ENCODE results near the gene NELFB.
"Not testable (repeated sequence)": the region's sequence is repeated elsewhere in the genome, so short reads cannot be mapped to it uniquely, and the experiment has no call there.

Gene NELFB

GRCh38 chr9:137242269-137243203, 12.6 kb upstream of the NELFB start:
- peak overlapping the region; percentile 100 for H3K4me3 ChIP-seq (ENCODE audit: low read depth, low read length, poor library complexity, severe bottlenecking)
- no peaks in the 10 kb centered on the region for H3F3A ChIP-seq (ENCODE audit: insufficient read depth, low read length)
- no peak overlapping the region for H3K27ac ChIP-seq (ENCODE audit: low read depth, low read length, poor library complexity, severe bottlenecking)
- peaks cover 30% of the 10 kb centered on the region for H3K4me1 ChIP-seq (ENCODE audit: insufficient read depth, low read length, severe bottlenecking)
- H3K9me2 ChIP-seq (ENCODE audit: low read depth, low read length) = no peaks in the 10 kb centered on the region
- peaks cover 28% of the 10 kb centered on the region for H3K36me3 ChIP-seq (ENCODE audit: insufficient read depth, low read length)
- no peaks in the 10 kb centered on the region for H3K9me3 ChIP-seq (ENCODE audit: low read length)
- H3K79me2 ChIP-seq (ENCODE audit: insufficient read depth, low read length) = peaks cover 6% of the 10 kb centered on the region; the same call in 1 of the 2 replicates
- no peak overlapping the region for H2AFZ ChIP-seq (ENCODE audit: low read length)
- TF ChIP-seq CTCF (IDR thresholded peaks at IDR 0.05; ENCODE audit: low read length) (no peak), EZH2 (IDR thresholded peaks at IDR 0.05; ENCODE audit: borderline replicate concordance, low read length) (no peak)
- H4K20me1 ChIP-seq (ENCODE audit: insufficient read depth, low read length) = no peaks in the 10 kb centered on the region
- H3K9ac ChIP-seq (ENCODE audit: low read length) = peak overlapping the region; percentile 99
- 0 out of 2 replicates have a peak, but pooled peaks cover 6% of the 10 kb centered on the region for H3K27me3 ChIP-seq (ENCODE audit: insufficient read depth, low read length)
- peak overlapping the region; percentile 100 for H3K4me2 ChIP-seq (ENCODE audit: low read length)

- Histone ChIP-seq H3K4me1 (ENCODE audit: insufficient read depth, low read length, severe bottlenecking) (peaks cover 30% of the 10 kb centered on the region), H3K36me3 (ENCODE audit: insufficient read depth, low read length) (peaks cover 28% of the 10 kb centered on the region), H3K4me2 (ENCODE audit: low read length) (peak overlapping the region; percentile 100; the same call in 1 of the 2 replicates), H3K4me3 (ENCODE audit: low read depth, low read length, poor library complexity, severe bottlenecking) (peak overlapping the region; percentile 100)
- H3F3A ChIP-seq (ENCODE audit: insufficient read depth, low read length); H3K9ac ChIP-seq (ENCODE audit: low read length); H3K27me3 ChIP-seq (ENCODE audit: insufficient read depth, low read length); H3K27ac ChIP-seq (ENCODE audit: low read depth, low read length, poor library complexity, severe bottlenecking); H3K9me3 ChIP-seq (ENCODE audit: low read length); H3K79me2 ChIP-seq (ENCODE audit: insufficient read depth, low read length); H4K20me1 ChIP-seq (ENCODE audit: insufficient read depth, low read length); H2AFZ ChIP-seq (ENCODE audit: low read length); H3K9me2 ChIP-seq (ENCODE audit: low read depth, low read length): not testable (repeated sequence)
These were observed 11.9 kb upstream of the NELFB start for GRCh38 chr9:137243266-137243625.

GRCh38 chr9:137243626-137244485, 11.3 kb upstream of the NELFB start:
- Histone ChIP-seq H3K9me3 (ENCODE audit: low read length) (no peaks in the 10 kb centered on the region), H3K4me1 (ENCODE audit: insufficient read depth, low read length, severe bottlenecking) (peaks cover 27% of the 10 kb centered on the region), H3K27me3 (ENCODE audit: insufficient read depth, low read length) (0 out of 2 replicates have a peak, but pooled peaks cover 6% of the 10 kb centered on the region), H3K4me2 (ENCODE audit: low read length) (peak overlapping the region; percentile 100; the same call in 1 of the 2 replicates), H3K36me3 (ENCODE audit: insufficient read depth, low read length) (peaks cover 28% of the 10 kb centered on the region), H3F3A (ENCODE audit: insufficient read depth, low read length) (no peaks in the 10 kb centered on the region), H3K4me3 (ENCODE audit: low read depth, low read length, poor library complexity, severe bottlenecking) (no peak overlapping the region), H3K9ac (ENCODE audit: low read length) (no peak overlapping the region), H4K20me1 (ENCODE audit: insufficient read depth, low read length) (no peaks in the 10 kb centered on the region), H3K27ac (ENCODE audit: low read depth, low read length, poor library complexity, severe bottlenecking) (no peak overlapping the region), H2AFZ (ENCODE audit: low read length) (no peak overlapping the region), H3K79me2 (ENCODE audit: insufficient read depth, low read length) (peaks cover 6% of the 10 kb centered on the region; the same call in 1 of the 2 replicates), H3K9me2 (ENCODE audit: low read depth, low read length) (no peaks in the 10 kb centered on the region)
- no peak for TF ChIP-seq CTCF (IDR thresholded peaks at IDR 0.05; ENCODE audit: low read length)
- TF ChIP-seq EZH2 (IDR thresholded peaks at IDR 0.05; ENCODE audit: borderline replicate concordance, low read length) = no peak

All from OCI-LY1 (cell line).